Measurements from ENCODE around the gene TPPP. TPM values are rescaled to one million over a fixed set of nuclear protein-coding genes. Genes with fewer than 3 reads are reported as not detected.

Gene TPPP
- total and polyA plus RNA-seq, 2 donors (not counting 1 experiment from before 2014, with no cell fraction given) = 0.06 TPM; not detected in 1

GRCh38 chr5:677131-678101, 15.7 kb downstream of the TPPP start:
- no peaks in the 10 kb centered on the region for H3K9me3 Mint-ChIP-seq (ENCODE audit: insufficient read depth)
- Histone ChIP-seq H4K20me1 (ENCODE audit: control insufficient read depth, insufficient read depth, low read length, poor library complexity, severe bottlenecking) (no peaks in the 10 kb centered on the region), H3K79me2 (ENCODE audit: control insufficient read depth, insufficient read depth, low read length) (no peaks in the 10 kb centered on the region), H3K4me1 (ENCODE audit: control insufficient read depth in 2 of 2, insufficient read depth in 2 of 2, low read length in 2 of 2) (peaks cover 12 to 15% of the 10 kb centered on the region in 2 donors), H3K9ac (ENCODE audit: low read length) (no peak overlapping the region), H3K4me2 (replicated peaks; ENCODE audit: low read depth, low read length, poor library complexity, severe bottlenecking) (no peak overlapping the region), H2AFZ (ENCODE audit: insufficient read depth, low read depth, low read length, poor library complexity, severe bottlenecking) (no peak overlapping the region), H3K9me3 (ENCODE audit: control extremely low read depth in 1 of 3, control insufficient read depth in 2 of 3, insufficient read depth in 1 of 3, low read length in 2 of 3) (peaks cover 0 to 10% (median 0%) of the 10 kb centered on the region in 3 donors), H3K4me3 (ENCODE audit: control extremely low read depth in 1 of 5, extremely low read depth in 1 of 5, insufficient read depth in 1 of 5, low read depth in 2 of 5, low read length in 4 of 5) (no peak overlapping the region), H3K27ac (ENCODE audit: low read length in 2 of 2) (no peak overlapping the region), H3K27me3 (replicated peaks in 1 of 4; ENCODE audit: control extremely low read depth in 1 of 4, control insufficient read depth in 3 of 4, insufficient read depth in 4 of 4, low read length in 3 of 4) (peaks cover 0 to 31% (median 5%) of the 10 kb centered on the region in 4 experiments), H3K36me3 (replicated peaks in 1 of 2; ENCODE audit: control extremely low read depth in 1 of 2, control insufficient read depth in 1 of 2, extremely low read depth in 1 of 2, insufficient read depth in 2 of 2, low read length in 1 of 2) (no peaks in the 10 kb centered on the region)
- CTCF ChIA-PET = interaction anchor here (1.2 kb wide), 1 partner anchor 225 kb away, joined by 4 read pairs; no protein-coding TSS in a partner anchor
- ATAC-seq (ENCODE audit: low read depth) (no peak), DNase-seq (no peak)
- TF ChIP-seq, protein P1, sequence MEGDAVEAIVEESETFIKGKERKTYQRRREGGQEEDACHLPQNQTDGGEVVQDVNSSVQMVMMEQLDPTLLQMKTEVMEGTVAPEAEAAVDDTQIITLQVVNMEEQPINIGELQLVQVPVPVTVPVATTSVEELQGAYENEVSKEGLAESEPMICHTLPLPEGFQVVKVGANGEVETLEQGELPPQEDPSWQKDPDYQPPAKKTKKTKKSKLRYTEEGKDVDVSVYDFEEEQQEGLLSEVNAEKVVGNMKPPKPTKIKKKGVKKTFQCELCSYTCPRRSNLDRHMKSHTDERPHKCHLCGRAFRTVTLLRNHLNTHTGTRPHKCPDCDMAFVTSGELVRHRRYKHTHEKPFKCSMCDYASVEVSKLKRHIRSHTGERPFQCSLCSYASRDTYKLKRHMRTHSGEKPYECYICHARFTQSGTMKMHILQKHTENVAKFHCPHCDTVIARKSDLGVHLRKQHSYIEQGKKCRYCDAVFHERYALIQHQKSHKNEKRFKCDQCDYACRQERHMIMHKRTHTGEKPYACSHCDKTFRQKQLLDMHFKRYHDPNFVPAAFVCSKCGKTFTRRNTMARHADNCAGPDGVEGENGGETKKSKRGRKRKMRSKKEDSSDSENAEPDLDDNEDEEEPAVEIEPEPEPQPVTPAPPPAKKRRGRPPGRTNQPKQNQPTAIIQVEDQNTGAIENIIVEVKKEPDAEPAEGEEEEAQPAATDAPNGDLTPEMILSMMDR (IDR thresholded peaks at IDR 0.05) = no peak
- TF ChIP-seq EZH2 (IDR thresholded peaks at IDR 0.05; ENCODE audit: borderline replicate concordance, insufficient read depth, low read depth, low read length, poor library complexity, severe bottlenecking) = no peak
- no peak overlapping the region for H3K4me3 Mint-ChIP-seq
- peaks cover 7% of the 10 kb centered on the region for H3K4me1 Mint-ChIP-seq
- 82% methylated on average over 43 of the region's 44 CpGs for WGBS (ENCODE audit: insufficient coverage)
- H3K27me3 Mint-ChIP-seq = peaks cover 5% of the 10 kb centered on the region
- intact Hi-C loops (cut with micrococcal nuclease) = no loop called here
- H3K27ac Mint-ChIP-seq = no peak overlapping the region
- POLR2A ChIA-PET = no interaction called here

DNA sequence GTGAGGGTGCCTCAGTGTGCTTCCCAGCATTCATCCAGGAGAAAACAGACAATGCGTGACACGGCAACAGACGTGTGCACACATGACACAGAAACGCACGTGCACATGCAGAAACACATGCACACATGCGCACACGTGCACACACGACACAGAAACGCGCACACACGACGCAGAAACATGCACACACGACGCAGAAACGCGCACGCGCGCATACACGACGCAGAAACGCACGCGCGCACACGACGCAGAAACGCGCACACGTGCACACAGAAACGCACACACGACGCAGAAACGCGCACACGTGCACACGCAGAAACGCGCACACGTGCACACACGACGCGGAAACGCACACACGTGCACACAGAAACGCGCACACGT, 16.5 kb downstream of the TPPP start:
- Histone ChIP-seq H3K4me2 (replicated peaks; ENCODE audit: low read depth, low read length, poor library complexity, severe bottlenecking) (no peak overlapping the region), H3K9me3 (ENCODE audit: control extremely low read depth in 1 of 3, control insufficient read depth in 2 of 3, insufficient read depth in 1 of 3, low read length in 2 of 3) (peaks cover 0 to 18% (median 0%) of the 10 kb centered on the region in 3 donors), H3K4me3 (ENCODE audit: control extremely low read depth in 1 of 5, extremely low read depth in 1 of 5, insufficient read depth in 1 of 5, low read depth in 2 of 5, low read length in 4 of 5) (no peak overlapping the region), H4K20me1 (ENCODE audit: control insufficient read depth, insufficient read depth, low read length, poor library complexity, severe bottlenecking) (no peaks in the 10 kb centered on the region), H3K27me3 (replicated peaks in 1 of 4; ENCODE audit: control extremely low read depth in 1 of 4, control insufficient read depth in 3 of 4, insufficient read depth in 4 of 4, low read length in 3 of 4) (peaks cover 0 to 39% (median 5%) of the 10 kb centered on the region in 4 experiments), H3K27ac (ENCODE audit: low read length in 2 of 2) (no peak overlapping the region), H3K79me2 (ENCODE audit: control insufficient read depth, insufficient read depth, low read length) (no peaks in the 10 kb centered on the region), H3K9ac (ENCODE audit: low read length) (no peak overlapping the region), H2AFZ (ENCODE audit: insufficient read depth, low read depth, low read length, poor library complexity, severe bottlenecking) (no peak overlapping the region), H3K4me1 (ENCODE audit: control insufficient read depth in 2 of 2, insufficient read depth in 2 of 2, low read length in 2 of 2) (peaks cover 19 to 22% of the 10 kb centered on the region in 2 donors), H3K36me3 (replicated peaks in 1 of 2; ENCODE audit: control extremely low read depth in 1 of 2, control insufficient read depth in 1 of 2, extremely low read depth in 1 of 2, insufficient read depth in 2 of 2, low read length in 1 of 2) (no peaks in the 10 kb centered on the region)
- Mint-ChIP-seq H3K4me3 (no peak overlapping the region), H3K9me3 (ENCODE audit: insufficient read depth) (no peaks in the 10 kb centered on the region), H3K27ac (no peak overlapping the region), H3K4me1 (peaks cover 12% of the 10 kb centered on the region), H3K27me3 (peaks cover 5% of the 10 kb centered on the region)
- DNase-seq (no peak), ATAC-seq (ENCODE audit: low read depth) (no peak)
- no peak for TF ChIP-seq EZH2 (IDR thresholded peaks at IDR 0.05; ENCODE audit: borderline replicate concordance, insufficient read depth, low read depth, low read length, poor library complexity, severe bottlenecking)
- TF ChIP-seq, protein P1 (IDR thresholded peaks at IDR 0.05) = no peak
- ChIA-PET POLR2A (no interaction called here), CTCF (interaction anchor here (1.2 kb wide), 1 partner anchor 226 kb away, joined by 4 read pairs; no protein-coding TSS in a partner anchor)
- 97% methylated on average over 48 of the region's 48 CpGs for WGBS (ENCODE audit: insufficient coverage)
- intact Hi-C loops (cut with micrococcal nuclease) = no loop called here

Measured in B cell (primary cell).